Small intestine (tissue), 16 donors: ENCODE data around the gene ZCRB1. TPM values are rescaled to one million over a fixed set of nuclear protein-coding genes. Genes with fewer than 3 reads are reported as not detected.

ENCODE experiments used
- DNase-seq, 2 donors: peaks; one replicate each; pipeline versions ENCODE4 v3.0.0 to v3.0.0-alpha.2; 2013
- FAIRE-seq: peaks from 2 replicates; lab custom pipeline; 2012; peaks lifted over from hg19 to GRCh38; lab: Jason Lieb, UNC
- H3K27ac ChIP-seq, 3 donors: one replicate each; pipeline ENCODE4 v1.5.1; 2013; ENCODE audit warnings: low read length in 2 of 3, mild to moderate bottlenecking in 2 of 3, control low read depth in 1 of 3, inconsistent platforms in 1 of 3, low read depth in 1 of 3, moderate library complexity in 1 of 3
- H3K27me3 ChIP-seq, 3 donors: one replicate each; pipeline ENCODE4 v1.6.1; 2013; ENCODE audit warnings: low read length in 3 of 3, inconsistent platforms in 1 of 3; ENCODE audit not compliant: control insufficient read depth in 3 of 3, insufficient read depth in 3 of 3
- H3K36me3 ChIP-seq, 3 donors: one replicate each; pipeline ENCODE4 v1.6.1; 2013; ENCODE audit warnings: low read length in 3 of 3, inconsistent platforms in 1 of 3, low read depth in 1 of 3, mild to moderate bottlenecking in 1 of 3, moderate library complexity in 1 of 3; ENCODE audit not compliant: control insufficient read depth in 3 of 3, insufficient read depth in 2 of 3
- H3K4me1 ChIP-seq, 3 donors: one replicate each; pipeline ENCODE4 v1.6.1; 2013; ENCODE audit warnings: low read length in 2 of 3, inconsistent platforms in 1 of 3, low read depth in 1 of 3, mild to moderate bottlenecking in 1 of 3, moderate library complexity in 1 of 3; ENCODE audit not compliant: control insufficient read depth in 3 of 3, insufficient read depth in 2 of 3
- H3K4me3 ChIP-seq, 3 donors: one replicate each; pipeline ENCODE4 v1.5.1; 2013; ENCODE audit warnings: low read length in 3 of 3, control low read depth in 1 of 3, inconsistent platforms in 1 of 3, low read depth in 1 of 3, mild to moderate bottlenecking in 1 of 3, moderate library complexity in 1 of 3
- H3K9me3 ChIP-seq, 2 donors: one replicate each; pipeline ENCODE4 v1.6.1; 2013; ENCODE audit warnings: low read depth in 1 of 2, low read length in 1 of 2; ENCODE audit not compliant: control insufficient read depth in 2 of 2, insufficient read depth in 1 of 2
- WGBS, 3 donors: extraction: QIAGEN DNeasy Blood & Tissue Kit; methylation state at CpG; one replicate each; pipeline ENCODE4 v1.1.7; 2013; 5-methylcytosine and 5-hydroxymethylcytosine counted together
- long read RNA-seq, 10 donors: transcript quantifications; one replicate each; lab custom pipeline, GENCODE V29; 2026
- polyA plus RNA-seq, 4 donors: library from polyadenylated mRNA; stranded (reverse) in 3 of 4; unstranded in 1 of 4; fragments of 200-250 nt in 3 of 4; fragments of 120-200 nt in 1 of 4; gene quantifications; one replicate each; pipeline versions ENCODE4 v1.2.1 to v1.2.3, GENCODE V29; 2013
- donor health status: healthy with polysubstance abuse.
- donor health status: control.
- donor health status: control.
- donor health status: Bipolar disorder and iron deficiency.
- donor health status: healthy.

Gene ZCRB1
- 10 to 100 TPM; 29.7 to 38.4 (median 35.2) TPM for polyA plus RNA-seq
- long read RNA-seq, donor 1, transcript ZCRB1-201 (8 exons, 1,827 nt), result major isoform, 39 of 83 reads
- long read RNA-seq, donor 1, partial matches to known transcripts, result 44 of 83 reads
- long read RNA-seq, donor 1, other reads (novel, unspliced or antisense), result 0 of 83 reads
- long read RNA-seq, donor 2, transcript ZCRB1-201 (8 exons, 1,827 nt), result major isoform, 5 of 5 reads
- long read RNA-seq, donor 2, partial matches to known transcripts, result 0 of 5 reads
- long read RNA-seq, donor 2, other reads (novel, unspliced or antisense), result 0 of 5 reads
- long read RNA-seq, donor 3, transcript ZCRB1-201 (8 exons, 1,827 nt), result major isoform, 18 of 28 reads
- long read RNA-seq, donor 3, partial matches to known transcripts, result 10 of 28 reads
- long read RNA-seq, donor 3, other reads (novel, unspliced or antisense), result 0 of 28 reads
- long read RNA-seq, donor 4, partial matches to known transcripts, result 0 of 1 reads
- long read RNA-seq, donor 4, other reads (novel, unspliced or antisense), result 0 of 1 reads
- long read RNA-seq, donor 5, transcript ZCRB1-201 (8 exons, 1,827 nt), result major isoform, 7 of 7 reads
- long read RNA-seq, donor 5, partial matches to known transcripts, result 0 of 7 reads
- long read RNA-seq, donor 5, other reads (novel, unspliced or antisense), result 0 of 7 reads
- long read RNA-seq, donor 6, transcript ZCRB1-201 (8 exons, 1,827 nt), result major isoform, 9 of 15 reads
- long read RNA-seq, donor 6, partial matches to known transcripts, result 6 of 15 reads
- long read RNA-seq, donor 6, other reads (novel, unspliced or antisense), result 0 of 15 reads
- long read RNA-seq, donor 7, result 0 reads
- long read RNA-seq, donor 8, transcript ZCRB1-201 (8 exons, 1,827 nt), result major isoform, 6 of 6 reads
- long read RNA-seq, donor 8, partial matches to known transcripts, result 0 of 6 reads
- long read RNA-seq, donor 8, other reads (novel, unspliced or antisense), result 0 of 6 reads
- long read RNA-seq, donor 9, partial matches to known transcripts, result 0 of 3 reads
- long read RNA-seq, donor 9, other reads (novel, unspliced or antisense), result 0 of 3 reads
- long read RNA-seq, donor 10, transcript ZCRB1-201 (8 exons, 1,827 nt), result major isoform, 29 of 117 reads
- long read RNA-seq, donor 10, partial matches to known transcripts, result 76 of 117 reads
- long read RNA-seq, donor 10, other reads (novel, unspliced or antisense), result 11 of 117 reads

- DNase-seq (peak; percentile 81 to 94), FAIRE-seq (no peak)
- Histone ChIP-seq H3K27me3 (no peaks in the 10 kb centered on the region), H3K4me3 (peak within 1 kb of the TSS; percentile 78 to 95 (median 88)), H3K36me3 (peaks cover 0 to 5% (median 0%) of the 10 kb centered on the region in 3 donors), H3K9me3 (no peaks in the 10 kb centered on the region), H3K27ac (peak within 1 kb of the TSS; percentile 74 to 92 (median 89)), H3K4me1 (peaks cover 0 to 7% (median 6%) of the 10 kb centered on the region in 3 donors)
- WGBS, 3 donors, result 0 to 1% (median 0%) methylated on average over 55 of the region's 55 CpGs
Measured at GRCh38 chr12:42325653-42326474, at the start of gene ZCRB1, which contains the start of gene PPHLN1. Gene ZCRB1 (minus strand): TSS chr12:42326094. CDS start chr12:42324102, 1,992 bp downstream. Gene PPHLN1 (plus strand): TSS chr12:42326167. CDS start chr12:42335903, 9,736 bp downstream.

- FAIRE-seq, result no peak
- Histone ChIP-seq H3K4me3 (no peak overlapping the region), H3K27me3 (no peaks in the 10 kb centered on the region), H3K36me3 (peaks cover 0 to 13% (median 2%) of the 10 kb centered on the region in 3 donors), H3K27ac (no peak overlapping the region), H3K4me1 (no peaks in the 10 kb centered on the region), H3K9me3 (no peaks in the 10 kb centered on the region)
- no peak for DNase-seq
Measured at GRCh38 chr12:42373669-42374068, 47.8 kb upstream of the ZCRB1 start.

GRCh38 chr12:42372154-42372791 is 46.4 kb upstream of the ZCRB1 start:
- Histone ChIP-seq H3K27ac (no peak overlapping the region), H3K4me3 (no peak overlapping the region), H3K4me1 (no peaks in the 10 kb centered on the region), H3K36me3 (peaks cover 0 to 12% (median 2%) of the 10 kb centered on the region in 3 donors), H3K27me3 (no peaks in the 10 kb centered on the region), H3K9me3 (no peaks in the 10 kb centered on the region)
- WGBS, 3 donors, result 85 to 94% (median 88%) methylated on average over 2 of the region's 2 CpGs
- FAIRE-seq (no peak), DNase-seq (peak; percentile 59)

- Histone ChIP-seq H3K9me3 (no peaks in the 10 kb centered on the region), H3K36me3 (no peaks in the 10 kb centered on the region), H3K27me3 (no peaks in the 10 kb centered on the region), H3K27ac (no peak overlapping the region), H3K4me1 (no peaks in the 10 kb centered on the region), H3K4me3 (no peak overlapping the region)
- no peak for DNase-seq
- 79 to 86% (median 82%) methylated on average over 4 of the region's 4 CpGs for WGBS, 3 donors
- no peak for FAIRE-seq
Measured at GRCh38 chr12:42370013-42370412, 44.1 kb upstream of the ZCRB1 start.

- Histone ChIP-seq H3K4me1 (peaks cover 2 to 6% (median 2%) of the 10 kb centered on the region in 3 donors), H3K27me3 (no peaks in the 10 kb centered on the region), H3K9me3 (no peaks in the 10 kb centered on the region), H3K36me3 (no peaks in the 10 kb centered on the region), H3K27ac (no peak overlapping the region), H3K4me3 (no peak overlapping the region)
- WGBS, 3 donors, result 96 to 97% (median 97%) methylated on average over 5 of the region's 5 CpGs
- FAIRE-seq (no peak), DNase-seq (no peak)
Measured at GRCh38 chr12:42365486-42365885, 39.6 kb upstream of the ZCRB1 start.

GRCh38 chr12:42364692-42365091 is 38.8 kb upstream of the ZCRB1 start:
- Histone ChIP-seq H3K27ac (no peak overlapping the region), H3K27me3 (no peaks in the 10 kb centered on the region), H3K4me3 (no peak overlapping the region), H3K36me3 (no peaks in the 10 kb centered on the region), H3K4me1 (peaks cover 2 to 6% (median 2%) of the 10 kb centered on the region in 3 donors), H3K9me3 (no peaks in the 10 kb centered on the region)
- WGBS, 3 donors, result 77 to 79% (median 77%) methylated on average over 9 of the region's 9 CpGs
- FAIRE-seq (no peak), DNase-seq (no peak)

GRCh38 chr12:42362647-42363260 is 36.9 kb upstream of the ZCRB1 start:
- Histone ChIP-seq H3K27me3 (no peaks in the 10 kb centered on the region), H3K27ac (no peak overlapping the region), H3K4me1 (peaks cover 2 to 6% (median 2%) of the 10 kb centered on the region in 3 donors), H3K9me3 (no peaks in the 10 kb centered on the region), H3K4me3 (no peak overlapping the region), H3K36me3 (peaks cover 0 to 3% (median 0%) of the 10 kb centered on the region in 3 donors)
- FAIRE-seq (no peak), DNase-seq (peak; percentile 1 to 29)
